LNCaP clone FGC (cell line): Measurements from ENCODE around the gene LAS1L.

ENCODE experiments used
- DNase-seq: peaks from one replicate; pipeline ENCODE4 v3.0.0-alpha.2; 2011; ENCODE audit warnings: low read depth
- H3K4me3 ChIP-seq: 2 replicates; pipeline ENCODE4 v1.5.1; 2011; ENCODE audit warnings: mild to moderate bottlenecking, low read depth, low read length, control low read depth
- TF ChIP-seq, protein P1 (sequence below): IDR thresholded peaks from 2 replicates; pipeline ENCODE4 v1.5.1; 2012; ENCODE audit warnings: mild to moderate bottlenecking; ENCODE audit not compliant: control insufficient read depth, insufficient read depth; ENCODE audit errors: extremely low read depth

The LAS1L gene

DNA sequence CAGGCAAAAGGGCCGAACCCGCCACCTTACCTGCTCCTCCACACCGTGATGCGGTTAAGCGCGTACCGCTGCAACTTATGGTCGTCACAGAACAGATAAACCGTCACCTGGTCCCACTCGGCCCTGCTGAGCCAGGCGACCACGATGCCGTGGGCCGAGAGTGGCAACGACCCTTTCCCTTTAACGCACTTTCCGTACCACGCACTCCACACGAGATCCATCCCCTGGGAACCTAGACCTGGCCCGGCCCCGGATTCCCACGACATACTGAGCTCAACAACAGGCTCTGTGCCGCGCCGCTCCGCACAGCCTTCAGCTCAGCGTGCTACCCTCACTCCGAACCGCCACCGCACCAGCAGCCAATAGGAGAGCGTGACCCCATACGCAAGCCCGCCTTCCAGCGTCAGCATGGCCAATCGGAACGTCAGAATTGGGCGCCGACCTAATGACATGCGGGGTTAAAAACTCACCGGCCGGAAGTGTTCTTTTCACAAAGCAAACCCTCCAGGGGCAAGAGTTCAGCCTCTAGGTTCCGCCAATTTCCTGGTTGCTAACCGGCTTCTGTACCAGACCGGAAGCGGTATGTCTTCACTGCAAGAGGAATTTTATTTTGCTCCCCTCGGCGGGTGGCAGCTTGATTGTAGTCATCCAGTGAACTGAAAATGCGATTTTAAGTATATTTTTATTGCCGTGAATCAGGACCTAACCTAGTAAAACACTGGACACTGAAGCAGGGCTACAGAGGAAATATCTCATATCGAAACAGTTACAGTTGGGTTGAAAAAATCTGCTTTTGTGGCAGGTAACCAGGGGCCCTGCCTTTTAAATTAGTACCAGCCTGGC is at the start of gene LAS1L:
Gene LAS1L, minus strand, starts transcription at position 338 of the 843 bp plus-strand sequence. Its CDS starts 72 bp downstream, at position 266.
- H3K4me3 ChIP-seq = peak within 1 kb of the TSS; percentile 92
- TF ChIP-seq, protein P1, sequence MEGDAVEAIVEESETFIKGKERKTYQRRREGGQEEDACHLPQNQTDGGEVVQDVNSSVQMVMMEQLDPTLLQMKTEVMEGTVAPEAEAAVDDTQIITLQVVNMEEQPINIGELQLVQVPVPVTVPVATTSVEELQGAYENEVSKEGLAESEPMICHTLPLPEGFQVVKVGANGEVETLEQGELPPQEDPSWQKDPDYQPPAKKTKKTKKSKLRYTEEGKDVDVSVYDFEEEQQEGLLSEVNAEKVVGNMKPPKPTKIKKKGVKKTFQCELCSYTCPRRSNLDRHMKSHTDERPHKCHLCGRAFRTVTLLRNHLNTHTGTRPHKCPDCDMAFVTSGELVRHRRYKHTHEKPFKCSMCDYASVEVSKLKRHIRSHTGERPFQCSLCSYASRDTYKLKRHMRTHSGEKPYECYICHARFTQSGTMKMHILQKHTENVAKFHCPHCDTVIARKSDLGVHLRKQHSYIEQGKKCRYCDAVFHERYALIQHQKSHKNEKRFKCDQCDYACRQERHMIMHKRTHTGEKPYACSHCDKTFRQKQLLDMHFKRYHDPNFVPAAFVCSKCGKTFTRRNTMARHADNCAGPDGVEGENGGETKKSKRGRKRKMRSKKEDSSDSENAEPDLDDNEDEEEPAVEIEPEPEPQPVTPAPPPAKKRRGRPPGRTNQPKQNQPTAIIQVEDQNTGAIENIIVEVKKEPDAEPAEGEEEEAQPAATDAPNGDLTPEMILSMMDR = no peak
- peak; percentile 89 for DNase-seq

DNA sequence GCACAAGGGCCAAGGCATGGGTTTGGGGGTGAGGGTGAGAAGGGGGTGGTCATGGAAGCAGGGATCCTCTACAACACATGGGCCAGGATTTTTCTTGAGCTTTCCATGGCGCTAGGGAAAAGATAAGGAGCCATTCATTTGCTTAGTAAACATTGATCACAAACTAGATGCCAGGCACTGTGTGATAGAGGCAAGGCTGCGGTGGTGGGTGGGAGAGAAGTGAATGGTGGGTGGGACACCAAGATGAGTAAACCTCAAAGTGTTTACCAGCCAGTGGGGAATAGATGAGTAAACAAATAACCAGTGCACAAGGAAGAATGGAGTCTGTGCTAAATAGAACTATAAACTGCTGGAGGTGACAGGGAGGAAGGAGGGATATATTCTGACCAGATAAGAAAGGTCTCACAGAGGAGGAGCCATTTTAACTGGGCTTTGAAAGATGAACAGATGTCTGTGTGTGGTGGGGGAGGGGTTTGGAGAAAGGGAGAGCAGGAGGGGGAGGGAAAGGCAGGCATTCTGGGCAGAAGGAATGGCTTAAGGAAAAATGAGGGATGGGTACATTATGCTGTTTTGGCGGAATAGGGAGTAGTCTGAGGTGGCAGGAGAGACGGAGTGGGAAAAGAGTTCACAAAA is 48.0 kb upstream of the LAS1L start:
- H3K4me3 ChIP-seq = no peak overlapping the region
- no peak for DNase-seq
- TF ChIP-seq, protein P1 = no peak

DNA sequence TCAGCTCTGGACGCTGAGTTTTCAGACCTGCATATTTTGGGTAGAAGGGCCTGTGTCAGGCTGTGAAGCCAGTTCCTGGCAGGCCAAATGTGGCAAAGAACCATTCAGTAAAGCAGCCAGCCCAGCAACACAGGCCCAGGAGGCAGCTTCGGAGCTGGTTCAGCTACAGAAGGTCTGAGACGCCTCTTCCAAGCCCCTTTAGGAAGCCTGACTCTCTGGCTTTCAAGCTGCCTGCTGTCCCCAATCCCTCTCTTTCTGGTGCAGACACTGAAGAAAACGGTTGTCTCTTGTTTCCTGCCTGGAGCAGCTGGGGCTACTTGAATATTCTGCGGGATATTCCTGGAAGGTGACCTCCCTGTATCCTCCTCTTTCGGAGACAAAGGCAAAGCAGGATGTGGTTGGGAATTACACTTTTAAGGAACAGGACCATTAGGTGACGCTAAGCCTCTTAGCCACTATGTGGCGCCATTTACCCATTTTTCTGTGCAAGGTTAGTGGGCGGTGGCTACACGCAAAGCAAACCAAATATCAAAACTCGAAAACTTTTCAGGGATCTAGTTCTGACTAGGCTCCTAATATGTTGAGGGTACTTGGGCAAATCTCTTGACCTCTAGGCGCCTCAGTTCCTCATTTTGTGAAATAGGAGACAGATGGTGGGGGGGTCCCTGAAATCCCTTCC is 47.2 kb upstream of the LAS1L start:
- DNase-seq = peak; percentile 27
- no peak overlapping the region for H3K4me3 ChIP-seq
- TF ChIP-seq, protein P1 = peak; percentile 87

DNA sequence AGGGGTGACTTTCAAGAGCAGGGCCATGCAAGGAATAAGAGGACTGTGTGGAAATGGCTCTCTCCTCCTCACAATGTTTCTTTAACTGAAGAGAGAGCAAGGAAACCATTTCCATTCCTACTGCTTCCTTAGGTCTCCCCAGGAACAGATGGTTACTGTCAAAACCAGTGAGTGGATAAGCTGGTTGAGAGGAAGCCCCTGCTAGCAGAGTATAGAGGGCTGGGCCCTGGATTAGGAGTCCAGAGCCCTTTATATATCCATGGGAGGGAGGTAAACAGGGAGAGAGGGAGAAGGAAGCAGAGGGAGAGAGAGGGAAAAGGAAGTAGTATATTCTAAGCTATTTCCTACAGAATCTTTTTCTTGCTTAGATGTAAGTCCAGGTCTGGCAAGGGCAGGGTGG is 43.8 kb upstream of the LAS1L start:
- TF ChIP-seq, protein P1 = no peak
- no peak for DNase-seq

DNA sequence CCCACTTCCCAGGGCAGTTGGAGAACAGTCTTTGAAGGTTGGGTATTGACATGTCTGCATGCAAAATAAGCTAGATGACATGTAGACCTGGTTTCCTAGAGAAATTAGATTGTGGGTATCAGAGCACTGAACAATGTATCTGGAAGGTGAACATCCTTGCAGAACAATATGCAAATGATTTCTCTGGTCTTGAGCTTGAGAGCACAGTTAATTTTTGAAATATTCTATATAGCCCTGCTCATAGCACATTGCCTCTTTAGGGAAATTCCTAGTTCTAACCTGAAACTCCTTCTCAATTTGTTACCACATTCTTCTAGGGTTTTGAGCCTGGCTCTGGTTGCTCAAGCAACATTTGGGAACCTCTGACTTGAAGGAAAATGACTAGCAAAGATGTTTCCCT is 41.6 kb upstream of the LAS1L start:
- TF ChIP-seq, protein P1 = no peak
- no peak for DNase-seq
- no peak overlapping the region for H3K4me3 ChIP-seq

More for the DNA sequence above, 43.8 kb upstream of the LAS1L start:
- no peak overlapping the region for H3K4me3 ChIP-seq

DNA sequence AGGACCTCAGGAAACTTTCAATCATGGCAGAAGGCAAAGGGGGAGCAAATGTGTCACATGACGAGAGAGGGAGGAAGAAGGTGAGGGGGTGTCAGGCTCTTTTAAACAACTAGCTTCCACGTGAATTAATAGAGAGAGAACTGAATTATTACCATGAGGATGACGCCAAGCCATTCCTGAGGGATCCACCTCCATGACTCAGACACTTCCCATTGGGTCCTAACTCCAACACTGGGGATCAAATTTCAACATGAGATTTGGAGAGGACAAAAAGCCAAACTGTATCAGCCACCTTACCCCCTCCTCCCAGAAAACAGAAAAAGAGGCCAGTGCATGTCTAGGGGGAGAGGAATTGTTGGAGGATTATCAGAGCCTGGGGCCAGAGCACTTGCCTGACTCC is 40.4 kb upstream of the LAS1L start:
- no peak for DNase-seq
- H3K4me3 ChIP-seq = no peak overlapping the region
- TF ChIP-seq, protein P1 = no peak
